Panc1 (cell line): ENCODE data around the gene TP63. TPM values are rescaled to one million over a fixed set of nuclear protein-coding genes. Genes with fewer than 3 reads are reported as not detected.

Experiments
- ATAC-seq: fragments of 200-7000 bp; cut with Tn5 transposase; 2 replicates; pipeline ENCODE4 v1.9.1; 2020; ENCODE audit warnings: mild to moderate bottlenecking, moderate library complexity
- BruUV-seq: library from RNA; stranded (reverse); fragments of 400-500 nt; replicated peaks from 2 replicates; lab custom pipeline; 2021; lab: Mats Ljungman, UMichigan
- CTCF ChIA-PET: fragments of 300-600 bp; sonication (Branson Sonifier 250); formaldehyde crosslinking; loops from one replicate; lab custom pipeline; 2022; ENCODE audit warnings: antibody characterized with exemption; lab: Charles Lee
- POLR2A ChIA-PET: fragments of 300-600 bp; sonication (Branson Sonifier 250); formaldehyde crosslinking; loops from one replicate; lab custom pipeline; 2022; ENCODE audit warnings: antibody characterized with exemption; lab: Charles Lee
- DNase-seq: peaks from one replicate; pipeline ENCODE4 v3.0.0-alpha.2; 2010; ENCODE audit warnings: low read depth, low spot score
- H3K27ac ChIP-seq: 2 replicates; pipeline ENCODE4 v1.5.1; 2011; ENCODE audit warnings: mild to moderate bottlenecking, low read length, inconsistent platforms
- H3K27me3 ChIP-seq: fragments of 200-500 bp; sonication (Bioruptor generic); 2 replicates; pipeline ENCODE4 v1.6.0; 2014; ENCODE audit warnings: low read length, inconsistent platforms; ENCODE audit not compliant: control insufficient read depth, insufficient read depth
- H3K36me3 ChIP-seq: fragments of 200-500 bp; sonication (Bioruptor generic); 2 replicates; pipeline ENCODE4 v1.5.1; 2014; ENCODE audit warnings: inconsistent platforms, mild to moderate bottlenecking, low read length, moderate library complexity; ENCODE audit not compliant: control insufficient read depth, insufficient read depth
- H3K4me1 ChIP-seq: 2 replicates; pipeline ENCODE4 v1.5.1; 2011; ENCODE audit warnings: inconsistent platforms, mild to moderate bottlenecking, low read length, moderate library complexity; ENCODE audit not compliant: control insufficient read depth, insufficient read depth
- H3K4me3 ChIP-seq, 2 experiments: 2 replicates each; pipeline ENCODE4 v1.5.1; 2011 to 2012; ENCODE audit warnings: low read depth in 2 of 2, low read length in 2 of 2, mild to moderate bottlenecking in 2 of 2, inconsistent platforms in 1 of 2, moderate library complexity in 1 of 2
- H3K9me3 ChIP-seq: fragments of 200-500 bp; sonication (Bioruptor generic); 2 replicates; pipeline ENCODE4 v1.5.1; 2014; ENCODE audit warnings: low read depth, mild to moderate bottlenecking, inconsistent platforms, low read length, moderate library complexity; ENCODE audit not compliant: control insufficient read depth, insufficient read depth
- CTCF ChIP-seq: fragments of 450-650 bp; IDR thresholded peaks from 2 replicates; pipeline ENCODE4 v1.5.1; 2017; ENCODE audit warnings: mild to moderate bottlenecking
- POLR2AphosphoS5 ChIP-seq: IDR thresholded peaks from 2 replicates; pipeline ENCODE4 v1.6.1; 2012; ENCODE audit warnings: mild to moderate bottlenecking, low read depth, low read length, moderate library complexity
- REST ChIP-seq, 2 experiments: IDR thresholded peaks; 2 replicates each; pipeline ENCODE4 v1.6.1; 2011 to 2012; ENCODE audit warnings: low read depth in 2 of 2, control low read depth in 1 of 2, low read length in 1 of 2, mild to moderate bottlenecking in 1 of 2, moderate library complexity in 1 of 2; ENCODE audit not compliant: insufficient read depth in 1 of 2
- SIN3A ChIP-seq: IDR thresholded peaks from 2 replicates; pipeline ENCODE4 v1.6.1; 2012; ENCODE audit warnings: low read depth, mild to moderate bottlenecking, low read length, moderate library complexity, borderline replicate concordance; ENCODE audit not compliant: insufficient read depth
- TCF7L2 ChIP-seq: IDR thresholded peaks from 2 replicates; pipeline ENCODE4 v1.6.1; 2011; ENCODE audit warnings: mild to moderate bottlenecking, low read depth, low read length, inconsistent platforms
- in situ Hi-C: cut with HindIII; loops from 2 replicates; pipeline ENCODE4 v1.10.0; 2016; ENCODE audit warnings: low sequenced_read_pairs, low pct_unique_long_range_greater_than_20kb
- intact Hi-C: fragments of 100-400 bp; cut with micrococcal nuclease; formaldehyde crosslinking; loops from one replicate; pipeline ENCODE4 v1.10.0; 2022; ENCODE audit not compliant: unreplicated experiment
- total RNA-seq: library from RNA; stranded (reverse); gene quantifications from one replicate; pipeline ENCODE4 v1.2.1, GENCODE V29; 2021; ENCODE audit not compliant: unreplicated experiment

Gene TP63
- total RNA-seq, 1 experiment from 2014 or later = 0.51 TPM

GRCh38 chr3:189740156-189740555 lies 109.0 kb downstream of the TP63 start:
- ChIA-PET POLR2A (no interaction called here), CTCF (no interaction called here)
- DNase-seq (no peak), ATAC-seq (no peak)
- in situ Hi-C loops (no loop called here), intact Hi-C loops (no loop called here)
- Histone ChIP-seq H3K27ac (no peak overlapping the region), H3K4me3 (no peak overlapping the region), H3K36me3 (no peaks in the 10 kb centered on the region), H3K9me3 (peaks cover 4% of the 10 kb centered on the region; the same call in 1 of the 2 replicates), H3K4me1 (no peaks in the 10 kb centered on the region), H3K27me3 (no peaks in the 10 kb centered on the region)
- BruUV-seq = no TSS peak
- TF ChIP-seq TCF7L2 (no peak), REST (IDR thresholded peaks at IDR 0.05; ENCODE audit: insufficient read depth in 1 of 2, low read depth in 2 of 2, low read length in 1 of 2) (no peak), SIN3A (no peak), POLR2AphosphoS5 (no peak), CTCF (no peak)

GRCh38 chr3:189744235-189744634 lies 113.0 kb downstream of the TP63 start:
- POLR2A ChIA-PET = no interaction called here
- Histone ChIP-seq H3K27me3 (no peaks in the 10 kb centered on the region), H3K9me3 (peaks cover 10% of the 10 kb centered on the region; the same call in 1 of the 2 replicates), H3K27ac (no peak overlapping the region), H3K4me1 (no peaks in the 10 kb centered on the region), H3K4me3 (no peak overlapping the region), H3K36me3 (no peaks in the 10 kb centered on the region)
- BruUV-seq = no TSS peak
- CTCF ChIA-PET = no interaction called here
- intact Hi-C loops (no loop called here), in situ Hi-C loops (no loop called here)
- TF ChIP-seq REST (IDR thresholded peaks at IDR 0.05; ENCODE audit: insufficient read depth in 1 of 2, low read depth in 2 of 2, low read length in 1 of 2) = no peak
- DNase-seq (no peak), ATAC-seq (no peak)
